Upper lobe of left lung (tissue), 4 donors: Measurements from ENCODE around the gene AEBP1.

Experiments
- EP300 ChIP-seq, 4 donors: sonication (generic); formaldehyde crosslinking; IDR thresholded peaks; one replicate each; pipeline ENCODE4 v1.5.1; 2017; ENCODE audit warnings: antibody characterized with exemption in 4 of 4, control low read depth in 2 of 4
- POLR2A ChIP-seq, 4 donors: fragments of 450-650 bp; IDR thresholded peaks; one replicate each; pipeline ENCODE4 v1.5.1; 2016 to 2017; ENCODE audit warnings: antibody characterized with exemption in 4 of 4, mild to moderate bottlenecking in 2 of 4
- POLR2AphosphoS5 ChIP-seq, 2 donors: sonication (generic); formaldehyde crosslinking; IDR thresholded peaks; one replicate each; pipeline ENCODE4 v1.5.1; 2017; ENCODE audit warnings: antibody characterized with exemption in 2 of 2
- TF ChIP-seq, protein P1 (sequence below), 6 experiments: fragments of 450-650 bp in 4 of 6; fragments of 200-600 bp in 2 of 6; sonication (generic) in 2 of 6; IDR thresholded peaks; one replicate each; pipeline ENCODE4 v1.5.1; 2016 to 2019; ENCODE audit warnings: antibody characterized with exemption in 6 of 6

DNA sequence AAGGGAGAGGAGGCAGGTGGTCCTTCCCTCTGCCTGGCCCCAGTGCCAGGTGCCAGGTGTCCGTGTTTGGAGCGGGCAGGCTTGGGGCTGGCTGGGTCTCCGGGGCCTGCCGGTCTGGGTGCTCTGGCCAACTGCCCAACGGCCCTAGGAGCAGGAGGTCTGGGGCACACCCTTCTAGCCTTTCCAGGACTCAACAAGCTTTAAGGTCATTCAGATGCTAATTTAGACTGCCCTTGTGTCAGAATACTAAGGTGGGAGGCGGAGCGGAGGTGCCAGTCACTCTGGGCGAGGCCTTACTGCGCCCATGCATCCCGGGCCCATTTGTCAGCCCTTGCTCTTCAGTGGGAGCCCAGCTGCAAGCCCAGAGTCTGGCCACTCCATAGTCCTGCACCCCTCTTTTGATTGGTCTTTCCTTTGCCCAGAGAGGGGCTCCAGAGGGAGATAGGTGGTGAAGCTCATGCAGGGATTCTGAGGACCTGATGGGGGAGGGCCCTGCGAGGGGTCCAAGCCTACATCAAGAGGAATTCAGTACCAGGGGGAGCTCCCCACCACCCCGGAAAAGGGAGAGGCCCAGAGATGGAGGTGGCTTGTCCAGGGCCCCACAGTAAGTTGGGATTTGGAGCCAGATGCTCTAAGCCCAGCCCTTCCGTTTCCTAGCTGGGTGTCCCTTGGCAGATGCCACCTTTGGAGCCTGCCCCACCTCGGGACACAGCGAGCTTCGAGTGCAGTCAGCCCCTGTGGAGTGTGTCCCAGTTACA, 40.1 kb upstream of the AEBP1 start:
- TF ChIP-seq, protein P1, sequence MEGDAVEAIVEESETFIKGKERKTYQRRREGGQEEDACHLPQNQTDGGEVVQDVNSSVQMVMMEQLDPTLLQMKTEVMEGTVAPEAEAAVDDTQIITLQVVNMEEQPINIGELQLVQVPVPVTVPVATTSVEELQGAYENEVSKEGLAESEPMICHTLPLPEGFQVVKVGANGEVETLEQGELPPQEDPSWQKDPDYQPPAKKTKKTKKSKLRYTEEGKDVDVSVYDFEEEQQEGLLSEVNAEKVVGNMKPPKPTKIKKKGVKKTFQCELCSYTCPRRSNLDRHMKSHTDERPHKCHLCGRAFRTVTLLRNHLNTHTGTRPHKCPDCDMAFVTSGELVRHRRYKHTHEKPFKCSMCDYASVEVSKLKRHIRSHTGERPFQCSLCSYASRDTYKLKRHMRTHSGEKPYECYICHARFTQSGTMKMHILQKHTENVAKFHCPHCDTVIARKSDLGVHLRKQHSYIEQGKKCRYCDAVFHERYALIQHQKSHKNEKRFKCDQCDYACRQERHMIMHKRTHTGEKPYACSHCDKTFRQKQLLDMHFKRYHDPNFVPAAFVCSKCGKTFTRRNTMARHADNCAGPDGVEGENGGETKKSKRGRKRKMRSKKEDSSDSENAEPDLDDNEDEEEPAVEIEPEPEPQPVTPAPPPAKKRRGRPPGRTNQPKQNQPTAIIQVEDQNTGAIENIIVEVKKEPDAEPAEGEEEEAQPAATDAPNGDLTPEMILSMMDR (IDR thresholded peaks at IDR 0.05) = no peak
- TF ChIP-seq POLR2A (IDR thresholded peaks at IDR 0.05) (no peak), POLR2AphosphoS5 (IDR thresholded peaks at IDR 0.05) (no peak), EP300 (IDR thresholded peaks at IDR 0.05) (no peak)
